ENCODE results near the gene ARID1B. TPM values are rescaled to one million over a fixed set of nuclear protein-coding genes. Genes with fewer than 3 reads are reported as not detected.

Gene ARID1B
- total RNA-seq, 2 experiments from 2014 or later, result 90.1 to 164 TPM

DNA sequence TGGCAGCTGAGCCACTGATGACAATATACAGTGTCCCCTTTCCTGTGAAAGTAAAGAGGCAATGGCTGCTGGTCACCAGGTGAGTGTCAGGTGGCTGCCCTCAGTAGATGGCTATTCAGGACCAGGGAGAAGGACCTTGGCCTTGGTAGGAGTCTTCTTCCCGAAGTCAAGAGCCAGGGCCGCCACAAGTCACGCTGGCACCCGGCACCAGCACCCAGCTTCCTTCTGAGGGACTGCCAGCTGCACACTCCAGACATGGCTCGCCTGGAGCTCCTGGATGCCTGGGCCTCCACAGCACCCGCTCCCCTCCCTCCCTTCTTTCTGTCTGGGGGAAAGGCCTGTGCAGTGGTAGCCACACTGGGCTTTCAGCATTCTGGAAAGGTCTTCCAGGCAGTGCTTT, 419.2 kb downstream of the ARID1B start:
- Histone ChIP-seq H2AFZ (ENCODE audit: low read length) (no peak overlapping the region), H3K9me3 (ENCODE audit: low read length) (no peaks in the 10 kb centered on the region), H3K4me2 (ENCODE audit: low read length) (no peak overlapping the region), H3K79me2 (ENCODE audit: insufficient read depth, low read depth, low read length) (no peaks in the 10 kb centered on the region), H3K4me3 (ENCODE audit: low read depth, low read length, poor library complexity, severe bottlenecking) (no peak overlapping the region), H3K9me2 (ENCODE audit: insufficient read depth, low read length) (no peaks in the 10 kb centered on the region), H3K36me3 (ENCODE audit: insufficient read depth, low read length) (peaks cover 91% of the 10 kb centered on the region), H4K20me1 (ENCODE audit: insufficient read depth, low read length) (no peaks in the 10 kb centered on the region), H3K27ac (ENCODE audit: low read depth, low read length, poor library complexity, severe bottlenecking) (no peak overlapping the region), H3K4me1 (ENCODE audit: insufficient read depth, low read length, poor library complexity, severe bottlenecking) (no peaks in the 10 kb centered on the region)
- no TSS peak for BruUV-seq (replicated peaks)
- ChIA-PET POLR2A (no interaction called here), CTCF (ENCODE audit: unreplicated experiment) (no interaction called here)
- TF ChIP-seq EZH2phosphoT487 (IDR thresholded peaks at IDR 0.05; ENCODE audit: borderline replicate concordance, low read depth, low read length), result no peak
- TF ChIP-seq, protein P1, sequence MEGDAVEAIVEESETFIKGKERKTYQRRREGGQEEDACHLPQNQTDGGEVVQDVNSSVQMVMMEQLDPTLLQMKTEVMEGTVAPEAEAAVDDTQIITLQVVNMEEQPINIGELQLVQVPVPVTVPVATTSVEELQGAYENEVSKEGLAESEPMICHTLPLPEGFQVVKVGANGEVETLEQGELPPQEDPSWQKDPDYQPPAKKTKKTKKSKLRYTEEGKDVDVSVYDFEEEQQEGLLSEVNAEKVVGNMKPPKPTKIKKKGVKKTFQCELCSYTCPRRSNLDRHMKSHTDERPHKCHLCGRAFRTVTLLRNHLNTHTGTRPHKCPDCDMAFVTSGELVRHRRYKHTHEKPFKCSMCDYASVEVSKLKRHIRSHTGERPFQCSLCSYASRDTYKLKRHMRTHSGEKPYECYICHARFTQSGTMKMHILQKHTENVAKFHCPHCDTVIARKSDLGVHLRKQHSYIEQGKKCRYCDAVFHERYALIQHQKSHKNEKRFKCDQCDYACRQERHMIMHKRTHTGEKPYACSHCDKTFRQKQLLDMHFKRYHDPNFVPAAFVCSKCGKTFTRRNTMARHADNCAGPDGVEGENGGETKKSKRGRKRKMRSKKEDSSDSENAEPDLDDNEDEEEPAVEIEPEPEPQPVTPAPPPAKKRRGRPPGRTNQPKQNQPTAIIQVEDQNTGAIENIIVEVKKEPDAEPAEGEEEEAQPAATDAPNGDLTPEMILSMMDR (conservative IDR thresholded peaks at IDR 0.05; ENCODE audit: low read length), result no peak
- DNase-seq (ENCODE audit: low spot score), result no peak
- intact Hi-C loops (cut with micrococcal nuclease; ENCODE audit: unreplicated experiment), result no loop called here

DNA sequence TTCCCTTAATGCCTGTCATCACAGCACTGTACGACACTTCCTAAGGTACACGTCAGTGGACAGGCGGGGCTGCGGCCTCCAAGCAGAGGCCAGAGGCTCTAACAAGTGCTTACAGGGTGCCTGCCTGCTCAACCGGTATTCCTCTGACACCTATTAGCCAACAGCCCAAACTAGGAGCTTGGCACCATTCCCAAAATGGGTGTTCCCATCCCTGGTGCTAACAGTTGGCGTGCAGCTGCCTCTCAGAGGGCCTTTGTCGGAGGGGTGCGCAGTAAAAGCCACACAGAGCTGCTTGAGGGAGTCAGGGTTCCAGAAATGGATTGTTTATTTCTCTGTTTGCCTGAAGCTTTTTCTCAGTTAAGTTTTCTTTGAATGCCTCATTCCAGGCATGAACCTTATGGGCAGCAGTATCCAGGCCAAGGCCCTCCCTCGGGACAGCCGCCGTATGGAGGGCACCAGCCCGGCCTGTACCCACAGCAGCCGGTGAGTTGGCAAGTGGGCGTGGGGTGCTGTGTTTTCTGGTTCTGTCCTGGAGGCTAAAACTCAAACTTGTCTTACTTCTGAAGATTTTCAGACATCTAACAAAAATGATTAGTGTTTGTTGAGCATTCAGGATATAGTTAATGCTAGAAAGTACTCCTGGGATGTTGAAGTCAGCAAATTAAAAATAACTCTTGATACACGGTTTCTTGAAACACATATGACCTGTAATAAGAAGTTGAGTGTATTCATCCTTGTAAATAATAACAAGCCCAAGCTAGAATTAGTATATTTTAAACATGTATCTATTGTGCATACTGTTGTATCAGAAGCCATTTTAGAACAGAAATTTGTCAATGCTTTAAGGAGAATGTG, 421.5 kb downstream of the ARID1B start:
- H4K20me1 ChIP-seq (ENCODE audit: insufficient read depth, low read length), result no peaks in the 10 kb centered on the region
- no peaks in the 10 kb centered on the region for H3K9me3 ChIP-seq (ENCODE audit: low read length)
- POLR2A ChIA-PET, result interaction anchor here (0.9 kb wide), 1 partner anchor 24 kb away, joined by 3 read pairs; no protein-coding TSS in a partner anchor
- CTCF ChIA-PET (ENCODE audit: unreplicated experiment), result no interaction called here
- no TSS peak for BruUV-seq (replicated peaks)
- no peaks in the 10 kb centered on the region for H3K4me1 ChIP-seq (ENCODE audit: insufficient read depth, low read length, poor library complexity, severe bottlenecking)
- no peak overlapping the region for H3K4me3 ChIP-seq (ENCODE audit: low read depth, low read length, poor library complexity, severe bottlenecking)
- intact Hi-C loops (cut with micrococcal nuclease; ENCODE audit: unreplicated experiment), result no loop called here
- H3K36me3 ChIP-seq (ENCODE audit: insufficient read depth, low read length), result peaks cover 85% of the 10 kb centered on the region
- H3K9me2 ChIP-seq (ENCODE audit: insufficient read depth, low read length), result no peaks in the 10 kb centered on the region
- no peak overlapping the region for H3K27ac ChIP-seq (ENCODE audit: low read depth, low read length, poor library complexity, severe bottlenecking)
- no peak for DNase-seq (ENCODE audit: low spot score)
- no peak overlapping the region for H3K4me2 ChIP-seq (ENCODE audit: low read length)
- TF ChIP-seq, protein P1 (conservative IDR thresholded peaks at IDR 0.05; ENCODE audit: low read length), result no peak
- TF ChIP-seq EZH2phosphoT487 (IDR thresholded peaks at IDR 0.05; ENCODE audit: borderline replicate concordance, low read depth, low read length), result no peak
- no peak overlapping the region for H2AFZ ChIP-seq (ENCODE audit: low read length)
- H3K79me2 ChIP-seq (ENCODE audit: insufficient read depth, low read depth, low read length), result no peaks in the 10 kb centered on the region

DNA sequence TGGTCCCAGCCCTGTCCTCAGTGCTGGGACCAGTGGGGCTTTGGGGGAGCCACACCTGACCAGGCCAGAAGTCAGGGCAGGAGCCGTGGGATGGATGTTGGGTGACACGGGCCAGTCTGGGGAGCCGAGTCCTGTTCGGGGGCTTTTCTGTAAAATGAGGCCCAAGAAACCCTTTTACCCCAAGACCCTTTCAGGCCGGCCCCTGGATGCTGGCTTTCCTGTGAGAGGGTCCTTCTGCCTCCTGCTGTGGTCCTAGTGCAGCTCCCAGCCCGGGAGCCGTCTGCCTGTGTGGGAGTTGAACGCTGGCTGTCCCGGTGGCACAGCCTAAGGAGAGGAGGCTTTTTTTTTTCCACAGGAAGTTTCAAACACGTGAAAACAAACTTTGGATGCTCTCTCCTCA, 422.9 kb downstream of the ARID1B start:
- Histone ChIP-seq H3K79me2 (ENCODE audit: insufficient read depth, low read depth, low read length) (no peaks in the 10 kb centered on the region), H2AFZ (ENCODE audit: low read length) (no peak overlapping the region), H3K4me2 (ENCODE audit: low read length) (no peak overlapping the region), H3K9me2 (ENCODE audit: insufficient read depth, low read length) (no peaks in the 10 kb centered on the region), H3K9me3 (ENCODE audit: low read length) (no peaks in the 10 kb centered on the region), H3K4me3 (ENCODE audit: low read depth, low read length, poor library complexity, severe bottlenecking) (no peak overlapping the region), H4K20me1 (ENCODE audit: insufficient read depth, low read length) (no peaks in the 10 kb centered on the region), H3K36me3 (ENCODE audit: insufficient read depth, low read length) (peaks cover 83% of the 10 kb centered on the region), H3K4me1 (ENCODE audit: insufficient read depth, low read length, poor library complexity, severe bottlenecking) (no peaks in the 10 kb centered on the region), H3K27ac (ENCODE audit: low read depth, low read length, poor library complexity, severe bottlenecking) (no peak overlapping the region)
- intact Hi-C loops (cut with micrococcal nuclease; ENCODE audit: unreplicated experiment), result no loop called here
- ChIA-PET CTCF (ENCODE audit: unreplicated experiment) (no interaction called here), POLR2A (no interaction called here)
- no TSS peak for BruUV-seq (replicated peaks)
- TF ChIP-seq, protein P1 (conservative IDR thresholded peaks at IDR 0.05; ENCODE audit: low read length), result no peak
- no peak for TF ChIP-seq EZH2phosphoT487 (IDR thresholded peaks at IDR 0.05; ENCODE audit: borderline replicate concordance, low read depth, low read length)
- no peak for DNase-seq (ENCODE audit: low spot score)

Measured in OCI-LY7 (cell line).